Stimulated activated CD8-positive, alpha-beta memory T cell treated with anti-CD3 and anti-CD28 coated beads, Interleukin-4, amount 100 ng/mL, for 24 hours (primary cell): ENCODE measurements around the gene CYTH4.
"Not testable (repeated sequence)": the region's sequence is repeated elsewhere in the genome, so short reads cannot be mapped to it uniquely, and the experiment has no call there.

Experiments used
- DNase-seq: peaks from one replicate; pipeline ENCODE4 v3.0.0-alpha.2; 2020; ENCODE audit warnings: low read depth

Gene CYTH4

GRCh38 chr22:37310815-37311595 lies 28.7 kb downstream of the CYTH4 start:
- DNase-seq: no peak

- DNase-seq: no peak
These were observed 29.5 kb downstream of the CYTH4 start for GRCh38 chr22:37311761-37312312.

GRCh38 chr22:37312549-37313183 lies 30.4 kb downstream of the CYTH4 start:
- no peak for DNase-seq

GRCh38 chr22:37313376-37314314 lies 31.3 kb downstream of the CYTH4 start:
- DNase-seq: no peak

GRCh38 chr22:37314315-37315074 lies 32.2 kb downstream of the CYTH4 start:
- no peak for DNase-seq

GRCh38 chr22:37316405-37316804 lies 34.1 kb downstream of the CYTH4 start:
- DNase-seq: no peak

- DNase-seq: peak; percentile 60
These were observed 34.6 kb downstream of the CYTH4 start for GRCh38 chr22:37316875-37317371.

- DNase-seq: no peak
These were observed 35.4 kb downstream of the CYTH4 start for GRCh38 chr22:37317698-37318210.

- no peak for DNase-seq
These were observed 36.2 kb downstream of the CYTH4 start for GRCh38 chr22:37318364-37319109.

- no peak for DNase-seq
These were observed 37.2 kb downstream of the CYTH4 start for GRCh38 chr22:37319469-37319868.

GRCh38 chr22:37320726-37321677 lies 38.7 kb downstream of the CYTH4 start:
- DNase-seq: no peak

- DNase-seq: no peak
These were observed 42.2 kb downstream of the CYTH4 start for GRCh38 chr22:37324340-37325038.

GRCh38 chr22:37325039-37325395 lies 42.7 kb downstream of the CYTH4 start:
- no peak for DNase-seq

GRCh38 chr22:37326726-37327125 lies 44.4 kb downstream of the CYTH4 start:
- DNase-seq: no peak

- DNase-seq: no peak
These were observed 45.7 kb downstream of the CYTH4 start for GRCh38 chr22:37328017-37328416.

GRCh38 chr22:37328538-37329237 lies 46.4 kb downstream of the CYTH4 start:
- not testable (repeated sequence) for DNase-seq

GRCh38 chr22:37329238-37330140 lies 47.2 kb downstream of the CYTH4 start:
- DNase-seq: no peak
